ENCODE results near the gene OR6B3. TPM values are rescaled to one million over a fixed set of nuclear protein-coding genes. Genes with fewer than 3 reads are reported as not detected.

OR6B3 gene
- total RNA-seq, 2 donors from 2014 or later = not detected

GRCh38 chr2:240069829-240070228, 16.5 kb upstream of the OR6B3 start:
- Histone ChIP-seq H3K4me3 (no peak overlapping the region), H3K36me3 (replicated peaks in 1 of 2; ENCODE audit: insufficient read depth in 1 of 2, low read depth in 2 of 2) (no peaks in the 10 kb centered on the region), H3K27ac (no peak overlapping the region), H3K9me3 (no peaks in the 10 kb centered on the region), H3K27me3 (no peaks in the 10 kb centered on the region), H3K4me1 (no peaks in the 10 kb centered on the region)
- intact Hi-C loops (cut with DNase I) = no loop called here
- WGBS, 2 donors = 50 to 73% methylated on average over 1 of the region's 1 CpG
- no peak for ATAC-seq
- TF ChIP-seq POLR2A (IDR thresholded peaks at IDR 0.05) (no peak), CTCF (IDR thresholded peaks at IDR 0.05) (no peak)
- DNase-seq = no peak

GRCh38 chr2:240068193-240068592, 14.9 kb upstream of the OR6B3 start:
- DNase-seq (no peak), ATAC-seq (no peak)
- Histone ChIP-seq H3K9me3 (no peaks in the 10 kb centered on the region), H3K4me3 (no peak overlapping the region), H3K27me3 (no peaks in the 10 kb centered on the region), H3K4me1 (no peaks in the 10 kb centered on the region), H3K27ac (no peak overlapping the region), H3K36me3 (replicated peaks in 1 of 2; ENCODE audit: insufficient read depth in 1 of 2, low read depth in 2 of 2) (no peaks in the 10 kb centered on the region)
- 92 to 93% methylated on average over 1 of the region's 1 CpG for WGBS, 2 donors
- intact Hi-C loops (cut with DNase I) = no loop called here
- TF ChIP-seq CTCF (IDR thresholded peaks at IDR 0.05) (no peak), POLR2A (IDR thresholded peaks at IDR 0.05) (no peak)

- H3K27me3 ChIP-seq = no peaks in the 10 kb centered on the region
- ATAC-seq = no peak
- TF ChIP-seq POLR2A (IDR thresholded peaks at IDR 0.05) = no peak
- no peak for DNase-seq
- H3K4me1 ChIP-seq = no peaks in the 10 kb centered on the region
- no peak overlapping the region for H3K4me3 ChIP-seq
- H3K9me3 ChIP-seq = no peaks in the 10 kb centered on the region
- intact Hi-C loops (cut with DNase I) = no loop called here
- H3K36me3 ChIP-seq (replicated peaks in 1 of 2; ENCODE audit: insufficient read depth in 1 of 2, low read depth in 2 of 2) = no peaks in the 10 kb centered on the region
- WGBS, 2 donors = 41% methylated on average over 5 of the region's 5 CpGs
- no peak overlapping the region for H3K27ac ChIP-seq
These were observed 13.2 kb upstream of the OR6B3 start for GRCh38 chr2:240066489-240066888.

GRCh38 chr2:240064898-240065297, 11.6 kb upstream of the OR6B3 start:
- Histone ChIP-seq H3K9me3 (no peaks in the 10 kb centered on the region), H3K27ac (no peak overlapping the region), H3K27me3 (no peaks in the 10 kb centered on the region), H3K36me3 (replicated peaks in 1 of 2; ENCODE audit: insufficient read depth in 1 of 2, low read depth in 2 of 2) (no peaks in the 10 kb centered on the region), H3K4me1 (no peaks in the 10 kb centered on the region), H3K4me3 (no peak overlapping the region)
- 74 to 76% methylated on average over 4 of the region's 4 CpGs for WGBS, 2 donors
- DNase-seq (no peak), ATAC-seq (no peak)
- intact Hi-C loops (cut with DNase I) = no loop called here
- TF ChIP-seq CTCF (IDR thresholded peaks at IDR 0.05) = no peak
- TF ChIP-seq POLR2A (IDR thresholded peaks at IDR 0.05) = no peak

- H3K27me3 ChIP-seq = no peaks in the 10 kb centered on the region
- H3K4me1 ChIP-seq = no peaks in the 10 kb centered on the region
- 37 to 42% methylated on average over 4 of the region's 4 CpGs for WGBS, 2 donors
- H3K27ac ChIP-seq = no peak overlapping the region
- intact Hi-C loops (cut with DNase I) = no loop called here
- ATAC-seq = no peak
- DNase-seq = peak; percentile 37 to 56 (median 46)
- no peaks in the 10 kb centered on the region for H3K9me3 ChIP-seq
- no peak overlapping the region for H3K4me3 ChIP-seq
- H3K36me3 ChIP-seq (replicated peaks in 1 of 2; ENCODE audit: insufficient read depth in 1 of 2, low read depth in 2 of 2) = no peaks in the 10 kb centered on the region
- TF ChIP-seq CTCF (IDR thresholded peaks at IDR 0.05) = peak; percentile 21 to 72 (median 62)
- TF ChIP-seq POLR2A (IDR thresholded peaks at IDR 0.05) = no peak
These were observed 7.8 kb upstream of the OR6B3 start for GRCh38 chr2:240060977-240061591.

All from body of pancreas (tissue), 4 donors.